HEK293 (cell line): ENCODE results near the gene SGPL1.

Experiments
- CTCF ChIA-PET: fragments of 350-600 bp; formaldehyde crosslinking; extraction: SDS; loops from one replicate; lab custom pipeline; 2021; ENCODE audit warnings: antibody characterized with exemption; lab: Yijun Ruan, JAX
- POLR2A ChIA-PET: fragments of 300-600 bp; formaldehyde crosslinking; extraction: SDS; loops from one replicate; lab custom pipeline; 2020; ENCODE audit warnings: antibody characterized with exemption, inconsistent platforms; lab: Yijun Ruan, JAX
- H3K27ac ChIP-seq: fragments of 200-500 bp; sonication (Bioruptor generic); 2 replicates; pipeline ENCODE4 v1.5.1; 2014; ENCODE audit warnings: low read depth, low read length, control low read depth, inconsistent platforms; ENCODE audit errors: extremely low read depth
- H3K36me3 ChIP-seq, 2 experiments: fragments of 200-500 bp in 1 of 2; sonication (Bioruptor generic) in 1 of 2; 1 replicate in 1 of 2; 2 replicates in 1 of 2; pipeline ENCODE4 v1.5.1; 2014 to 2017; ENCODE audit warnings: inconsistent platforms in 2 of 2, low read length in 2 of 2; ENCODE audit not compliant: control insufficient read depth in 2 of 2, insufficient read depth in 1 of 2
- H3K4me1 ChIP-seq: fragments of 200-500 bp; sonication (Bioruptor generic); 2 replicates; pipeline ENCODE4 v1.5.1; 2014; ENCODE audit warnings: mild to moderate bottlenecking, low read length, inconsistent platforms; ENCODE audit not compliant: control insufficient read depth, insufficient read depth
- H3K4me3 ChIP-seq: 2 replicates; pipeline ENCODE4 v1.5.1; 2011; ENCODE audit warnings: low read depth, mild to moderate bottlenecking, control low read depth, low read length, moderate library complexity
- H3K9me3 ChIP-seq: fragments of 200-500 bp; sonication (Bioruptor generic); 2 replicates; pipeline ENCODE4 v1.5.1; 2014; ENCODE audit warnings: low read depth, low read length, inconsistent platforms; ENCODE audit not compliant: control insufficient read depth, insufficient read depth
- IKZF3 ChIP-seq: fragments of 450-650 bp; IDR thresholded peaks from 2 replicates; pipeline ENCODE4 v1.5.0; 2018; ENCODE audit warnings: missing biosample characterization, mild to moderate bottlenecking, missing genetic modification characterization, moderate library complexity
- REST ChIP-seq: fragments of 450-650 bp; formaldehyde crosslinking; IDR thresholded peaks from 2 replicates; pipeline ENCODE4 v1.5.1; 2016; ENCODE audit warnings: missing biosample characterization, missing genetic modification characterization
- ZFP69B ChIP-seq: fragments of 450-650 bp; formaldehyde crosslinking; IDR thresholded peaks from 2 replicates; pipeline ENCODE4 v1.5.1; 2016; ENCODE audit warnings: missing biosample characterization, missing genetic modification characterization
- ZNF133 ChIP-seq: fragments of 450-650 bp; formaldehyde crosslinking; IDR thresholded peaks from 2 replicates; pipeline ENCODE4 v1.5.1; 2016; ENCODE audit warnings: missing biosample characterization, missing genetic modification characterization
- ZNF169 ChIP-seq: fragments of 450-650 bp; formaldehyde crosslinking; IDR thresholded peaks from 2 replicates; pipeline ENCODE4 v1.5.1; 2016; ENCODE audit warnings: missing biosample characterization, missing genetic modification characterization
- ZNF211 ChIP-seq: fragments of 450-650 bp; formaldehyde crosslinking; IDR thresholded peaks from 2 replicates; pipeline ENCODE4 v1.5.1; 2016; ENCODE audit warnings: low read depth, missing biosample characterization, missing genetic modification characterization
- ZNF274 ChIP-seq, 2 experiments: fragments of 200-500 bp in 1 of 2; fragments of 450-650 bp in 1 of 2; sonication (Bioruptor generic) in 1 of 2; formaldehyde crosslinking in 1 of 2; IDR thresholded peaks; 2 replicates each; pipeline versions ENCODE4 v1.5.1 to v1.6.1; 2014 to 2016; ENCODE audit warnings: borderline replicate concordance in 1 of 2, inconsistent platforms in 1 of 2, low read length in 1 of 2, missing biosample characterization in 1 of 2, missing genetic modification characterization in 1 of 2
- ZNF48 ChIP-seq: fragments of 450-650 bp; formaldehyde crosslinking; IDR thresholded peaks from 2 replicates; pipeline ENCODE4 v1.5.1; 2016; ENCODE audit warnings: missing biosample characterization, missing genetic modification characterization
- ZNF529 ChIP-seq: fragments of 450-650 bp; formaldehyde crosslinking; IDR thresholded peaks from 2 replicates; pipeline ENCODE4 v1.5.1; 2017; ENCODE audit warnings: missing genetic modification characterization, missing biosample characterization; ENCODE audit not compliant: insufficient replicate concordance
- ZNF558 ChIP-seq: fragments of 450-650 bp; formaldehyde crosslinking; IDR thresholded peaks from 2 replicates; pipeline ENCODE4 v1.5.1; 2016; ENCODE audit warnings: missing biosample characterization, missing genetic modification characterization
- ZNF843 ChIP-seq: fragments of 450-650 bp; formaldehyde crosslinking; IDR thresholded peaks from 2 replicates; pipeline ENCODE4 v1.5.1; 2016; ENCODE audit warnings: missing biosample characterization, missing genetic modification characterization
- TF ChIP-seq, protein P1 (sequence below): fragments of 450-650 bp; formaldehyde crosslinking; IDR thresholded peaks from 2 replicates; pipeline ENCODE4 v1.5.1; 2016; ENCODE audit warnings: missing biosample characterization, missing genetic modification characterization

Gene SGPL1

GRCh38 chr10:70801854-70802253 lies 13.9 kb upstream of the SGPL1 start:
- Histone ChIP-seq H3K36me3 (no peaks in the 10 kb centered on the region), H3K27ac (no peak overlapping the region), H3K4me3 (no peak overlapping the region), H3K9me3 (no peaks in the 10 kb centered on the region), H3K4me1 (no peaks in the 10 kb centered on the region)
- ChIA-PET POLR2A (interaction anchor here (0.7 kb wide), 2 partner anchors 38 to 324 kb away, joined by 3 to 5 read pairs; no protein-coding TSS in a partner anchor), CTCF (no interaction called here)
- TF ChIP-seq REST (tag by site-specific recombination) (no peak), ZNF48 (tag by site-specific recombination) (no peak), ZNF558 (tag by site-specific recombination) (peak; percentile 93), ZNF274 (IDR thresholded peaks at IDR 0.05; ENCODE audit: low read length) (no peak), ZNF274 (tag by site-specific recombination; IDR thresholded peaks at IDR 0.05; ENCODE audit: borderline replicate concordance) (no peak)

GRCh38 chr10:70803775-70804420 lies 11.8 kb upstream of the SGPL1 start:
- no peak overlapping the region for H3K4me3 ChIP-seq
- POLR2A ChIA-PET: no interaction called here
- H3K27ac ChIP-seq: no peak overlapping the region
- TF ChIP-seq ZNF211 (tag by site-specific recombination) (no peak), ZNF169 (no peak)
- TF ChIP-seq, protein P1, sequence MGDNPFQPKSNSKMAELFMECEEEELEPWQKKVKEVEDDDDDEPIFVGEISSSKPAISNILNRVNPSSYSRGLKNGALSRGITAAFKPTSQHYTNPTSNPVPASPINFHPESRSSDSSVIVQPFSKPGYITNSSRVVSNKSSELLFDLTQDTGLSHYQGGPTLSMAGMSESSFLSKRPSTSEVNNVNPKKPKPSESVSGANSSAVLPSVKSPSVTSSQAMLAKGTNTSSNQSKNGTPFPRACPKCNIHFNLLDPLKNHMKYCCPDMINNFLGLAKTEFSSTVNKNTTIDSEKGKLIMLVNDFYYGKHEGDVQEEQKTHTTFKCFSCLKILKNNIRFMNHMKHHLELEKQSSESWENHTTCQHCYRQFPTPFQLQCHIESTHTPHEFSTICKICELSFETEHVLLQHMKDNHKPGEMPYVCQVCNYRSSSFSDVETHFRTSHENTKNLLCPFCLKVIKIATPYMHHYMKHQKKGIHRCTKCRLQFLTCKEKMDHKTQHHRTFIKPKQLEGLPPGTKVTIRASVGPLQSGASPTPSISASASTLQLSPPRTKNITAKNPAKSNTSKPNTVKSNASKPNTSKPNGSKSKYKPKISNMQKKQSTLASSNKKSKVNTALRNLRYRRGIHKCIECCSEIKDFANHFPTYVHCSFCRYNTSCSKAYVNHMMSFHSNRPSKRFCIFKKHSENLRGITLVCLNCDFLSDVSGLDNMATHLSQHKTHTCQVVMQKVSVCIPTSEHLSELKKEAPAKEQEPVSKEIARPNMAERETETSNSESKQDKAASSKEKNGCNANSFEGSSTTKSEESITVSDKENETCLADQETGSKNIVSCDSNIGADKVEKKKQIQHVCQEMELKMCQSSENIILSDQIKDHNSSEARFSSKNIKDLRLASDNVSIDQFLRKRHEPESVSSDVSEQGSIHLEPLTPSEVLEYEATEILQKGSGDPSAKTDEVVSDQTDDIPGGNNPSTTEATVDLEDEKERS (tag by site-specific recombination): no peak
- no peaks in the 10 kb centered on the region for H3K36me3 ChIP-seq
- no peaks in the 10 kb centered on the region for H3K9me3 ChIP-seq
- CTCF ChIA-PET: no interaction called here
- H3K4me1 ChIP-seq: no peaks in the 10 kb centered on the region

DNA sequence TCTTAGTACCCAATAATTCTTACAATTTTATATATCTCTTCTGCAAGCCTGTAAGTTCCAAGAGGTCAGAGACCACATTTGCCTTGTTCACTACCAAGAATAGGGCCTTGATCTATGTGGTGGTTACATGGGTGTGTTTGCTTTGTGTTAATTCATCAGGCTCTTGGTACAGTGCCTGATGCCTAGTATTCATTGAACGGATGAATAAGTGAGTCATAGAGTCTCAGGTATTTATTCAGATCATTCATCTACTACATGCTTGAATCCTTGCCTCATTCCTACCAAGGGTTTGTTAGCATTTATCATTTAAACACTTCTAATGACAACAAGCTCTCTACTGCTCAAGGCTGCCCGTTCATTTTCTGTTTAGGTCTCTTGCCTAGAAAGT lies 11.3 kb upstream of the SGPL1 start:
- ChIA-PET POLR2A (no interaction called here), CTCF (no interaction called here)
- Histone ChIP-seq H3K4me1 (no peaks in the 10 kb centered on the region), H3K36me3 (no peaks in the 10 kb centered on the region), H3K4me3 (no peak overlapping the region), H3K9me3 (no peaks in the 10 kb centered on the region), H3K27ac (no peak overlapping the region)
- TF ChIP-seq ZNF843 (tag by site-specific recombination) (no peak), IKZF3 (tag by site-specific recombination) (no peak), ZFP69B (tag by site-specific recombination) (no peak), ZNF529 (tag by site-specific recombination) (no peak), ZNF133 (tag by site-specific recombination) (no peak)
